NCI-H1436 (cell line): ENCODE data around the gene DYRK1B.
"Not testable (repeated sequence)": the region's sequence is repeated elsewhere in the genome, so short reads cannot be mapped to it uniquely, and the experiment has no call there.

Experiments used
- DNase-seq: peaks from one replicate; lab custom pipeline; 2025; lab: John Stamatoyannopoulos, UW

Gene DYRK1B

DNA sequence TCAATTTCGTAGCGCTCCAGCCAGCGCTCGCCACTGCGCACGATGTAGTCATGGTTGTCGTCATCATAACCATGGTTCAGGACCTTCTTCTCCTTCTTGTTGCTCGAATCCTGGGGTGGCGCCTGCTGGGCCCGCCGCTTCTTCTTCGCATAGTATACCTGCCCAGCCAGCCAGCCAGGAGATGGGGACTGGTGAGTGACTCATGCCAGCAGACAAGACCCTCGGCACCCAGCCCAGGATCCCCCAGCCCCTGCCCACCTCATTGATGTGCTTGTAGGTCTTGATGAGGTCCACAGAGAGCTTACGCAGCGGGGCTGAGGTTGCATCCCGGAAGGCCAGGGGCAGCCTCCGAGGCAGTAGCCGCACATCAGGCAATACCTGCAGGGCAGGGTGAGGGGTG, 3.6 kb downstream of the DYRK1B start:
- no peak for DNase-seq

DNA sequence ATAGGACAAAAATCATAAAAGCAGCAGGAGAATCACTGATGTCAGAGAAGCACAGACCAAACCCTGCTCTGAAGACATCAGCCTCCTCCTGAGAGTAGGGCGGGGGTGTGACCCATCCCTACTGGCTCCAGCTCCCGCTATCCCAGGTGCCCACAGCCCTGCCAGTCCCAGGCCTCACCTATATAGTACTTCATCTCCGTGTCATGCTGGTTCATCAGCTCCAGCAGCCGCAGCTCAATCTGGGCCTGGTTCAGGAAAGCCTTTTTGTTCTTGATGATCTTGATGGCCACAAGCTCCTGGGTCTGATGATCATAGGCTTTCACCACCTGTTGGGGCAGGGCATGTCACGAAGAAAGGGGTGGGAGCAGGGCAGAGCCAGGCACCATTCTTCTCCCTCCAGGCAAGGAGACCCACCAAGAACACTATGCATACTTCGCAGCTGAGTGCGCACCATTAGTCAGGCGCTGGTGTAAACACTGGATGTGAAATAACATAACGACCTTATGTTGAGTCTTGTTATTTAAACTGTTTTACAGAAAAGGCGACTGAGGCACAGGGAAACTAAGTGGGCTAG, 4.2 kb downstream of the DYRK1B start:
- no peak for DNase-seq

DNA sequence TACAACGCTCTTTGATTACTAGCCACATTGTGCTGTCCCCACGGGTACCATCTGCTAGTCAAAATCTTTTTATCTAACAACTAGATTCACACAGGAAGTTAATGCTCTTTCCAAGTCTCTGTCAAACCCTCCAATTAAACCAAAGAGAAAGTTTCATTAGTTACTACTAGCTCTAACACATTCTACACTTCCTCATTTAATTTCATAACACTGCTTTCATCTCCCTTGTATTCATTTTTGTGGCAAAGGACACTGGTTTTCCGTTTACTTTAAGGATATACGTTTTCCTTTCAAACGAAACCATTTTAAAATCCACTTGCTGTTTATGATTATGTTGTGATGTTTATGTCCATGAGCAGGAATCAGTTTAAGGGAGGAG, 5.3 kb downstream of the DYRK1B start:
- DNase-seq: no peak

DNA sequence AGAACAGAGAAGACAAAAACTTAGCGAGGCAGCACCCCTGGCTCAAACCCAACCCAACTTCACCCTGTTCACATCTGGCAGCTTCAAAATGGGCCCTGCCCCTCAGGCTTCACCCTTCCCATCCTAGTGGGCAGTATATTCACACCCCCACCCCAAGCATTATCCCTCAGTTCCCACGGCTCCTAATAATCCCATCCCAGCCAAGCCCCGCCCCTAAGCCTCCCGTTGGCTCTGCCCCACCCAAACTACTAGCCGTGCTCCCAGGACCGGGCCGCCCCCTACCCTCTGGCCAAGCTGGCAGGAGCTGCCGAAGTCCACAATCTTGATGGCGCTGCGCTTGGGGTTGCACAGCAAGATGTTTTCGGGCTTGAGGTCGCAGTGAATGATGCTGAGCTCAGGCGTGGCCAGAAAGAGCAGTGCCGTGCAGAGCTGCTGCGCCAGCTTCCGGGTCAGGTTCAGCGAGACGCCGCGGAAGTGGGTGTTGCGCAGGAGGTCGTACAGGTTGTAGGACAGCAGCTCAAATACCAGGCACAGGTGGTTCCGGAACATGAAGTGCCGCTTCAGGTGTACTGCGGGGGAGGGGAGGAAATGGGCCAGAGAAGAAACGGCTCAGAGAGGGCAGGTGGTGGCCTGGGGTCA, 5.8 kb downstream of the DYRK1B start:
- no peak for DNase-seq

DNA sequence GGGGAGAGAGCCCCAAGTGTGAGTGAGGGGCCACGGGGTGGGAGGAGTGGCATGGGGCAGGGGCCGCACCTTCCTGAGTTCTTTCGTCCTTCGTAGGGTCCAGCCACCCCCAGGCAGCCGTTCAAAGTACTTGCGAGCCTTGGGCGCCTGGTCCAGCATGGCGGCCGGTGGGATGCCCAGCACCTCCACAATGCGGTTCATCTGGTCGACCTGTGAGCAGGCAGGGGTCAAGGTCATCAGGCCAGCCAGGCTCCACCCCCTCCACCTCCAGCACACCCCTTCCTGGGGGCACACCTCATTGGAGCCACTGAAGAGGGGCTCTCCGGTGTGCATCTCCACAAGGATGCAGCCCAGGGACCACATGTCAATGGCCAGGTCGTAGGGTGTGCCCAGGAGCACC, 6.7 kb downstream of the DYRK1B start:
- DNase-seq: no peak

DNA sequence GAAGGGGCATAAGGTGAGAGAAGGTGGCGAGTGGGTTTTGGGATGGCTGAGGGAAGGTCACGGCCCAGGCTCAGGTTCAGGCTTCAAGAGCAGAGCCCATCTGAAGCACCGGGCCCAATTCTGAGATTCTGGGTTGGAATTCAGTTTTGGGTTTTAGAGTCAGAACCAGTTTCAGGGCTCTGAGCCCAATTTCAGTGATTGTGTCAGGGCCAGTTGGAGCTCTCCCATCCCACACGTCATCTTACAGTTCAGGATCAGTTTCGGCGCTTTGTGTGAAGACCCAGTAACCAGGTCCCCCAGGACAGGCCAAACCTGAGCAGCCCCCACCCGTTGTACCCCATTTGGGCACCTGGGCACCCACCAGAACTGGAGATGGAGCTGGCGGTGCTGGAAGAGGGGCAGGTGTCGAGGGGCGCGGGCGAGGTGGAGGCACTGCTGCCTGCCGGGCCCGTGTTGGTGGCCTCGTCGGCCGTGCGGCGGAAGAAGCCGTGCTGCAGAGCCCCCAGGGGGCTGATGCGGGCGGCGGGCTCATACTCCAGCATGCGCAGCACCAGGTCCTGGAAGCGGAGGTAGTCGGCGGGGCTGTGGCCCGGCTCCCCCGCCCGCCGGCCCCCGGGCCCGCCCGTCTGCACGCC, 7.5 kb downstream of the DYRK1B start:
- DNase-seq: no peak

DNA sequence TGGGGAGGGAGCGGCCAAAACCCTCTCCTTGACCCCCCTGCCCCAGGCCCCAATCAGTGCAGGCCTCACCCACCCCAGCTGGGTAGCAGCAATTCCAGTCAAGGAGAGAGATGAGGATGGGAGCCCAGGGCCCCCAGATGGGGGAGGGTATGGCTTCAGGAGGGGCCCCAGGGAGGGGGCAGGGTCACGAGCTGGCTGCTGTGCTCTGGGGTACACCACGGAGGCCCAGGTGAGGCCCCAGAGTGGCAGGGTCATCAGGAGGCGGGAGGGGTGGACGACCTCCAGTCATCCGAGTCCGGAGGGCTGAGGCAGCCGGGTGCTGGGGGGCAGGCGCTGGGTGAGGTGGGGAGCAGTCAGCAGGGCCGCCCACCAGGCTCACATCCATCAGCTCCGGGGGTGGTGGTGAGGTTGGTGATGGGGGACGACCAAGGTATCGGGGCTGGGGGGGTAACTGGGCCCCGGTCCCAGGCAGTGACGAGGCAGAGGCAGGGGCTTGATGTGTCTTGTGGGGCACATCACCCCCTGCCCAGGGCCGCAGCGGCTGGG, 8.4 kb downstream of the DYRK1B start:
- no peak for DNase-seq

DNA sequence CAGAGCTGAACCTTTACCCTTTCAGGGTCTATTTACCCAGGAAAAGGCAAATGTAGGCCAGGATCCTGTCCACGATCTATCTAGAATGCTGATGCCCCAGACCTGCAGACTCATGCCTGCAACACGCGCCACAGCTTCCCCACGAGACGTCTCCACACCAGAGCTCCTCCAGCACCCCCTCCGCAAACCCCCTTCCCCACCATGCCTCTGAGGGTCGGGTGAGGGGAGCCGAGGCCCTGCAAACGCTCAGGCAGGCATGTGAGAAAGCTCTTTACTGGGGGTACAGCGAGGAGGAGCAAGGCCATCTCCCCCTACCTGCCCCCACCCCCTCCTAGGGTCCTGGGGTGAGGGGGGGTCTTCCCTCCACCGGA, 8.9 kb downstream of the DYRK1B start:
- no peak for DNase-seq

DNA sequence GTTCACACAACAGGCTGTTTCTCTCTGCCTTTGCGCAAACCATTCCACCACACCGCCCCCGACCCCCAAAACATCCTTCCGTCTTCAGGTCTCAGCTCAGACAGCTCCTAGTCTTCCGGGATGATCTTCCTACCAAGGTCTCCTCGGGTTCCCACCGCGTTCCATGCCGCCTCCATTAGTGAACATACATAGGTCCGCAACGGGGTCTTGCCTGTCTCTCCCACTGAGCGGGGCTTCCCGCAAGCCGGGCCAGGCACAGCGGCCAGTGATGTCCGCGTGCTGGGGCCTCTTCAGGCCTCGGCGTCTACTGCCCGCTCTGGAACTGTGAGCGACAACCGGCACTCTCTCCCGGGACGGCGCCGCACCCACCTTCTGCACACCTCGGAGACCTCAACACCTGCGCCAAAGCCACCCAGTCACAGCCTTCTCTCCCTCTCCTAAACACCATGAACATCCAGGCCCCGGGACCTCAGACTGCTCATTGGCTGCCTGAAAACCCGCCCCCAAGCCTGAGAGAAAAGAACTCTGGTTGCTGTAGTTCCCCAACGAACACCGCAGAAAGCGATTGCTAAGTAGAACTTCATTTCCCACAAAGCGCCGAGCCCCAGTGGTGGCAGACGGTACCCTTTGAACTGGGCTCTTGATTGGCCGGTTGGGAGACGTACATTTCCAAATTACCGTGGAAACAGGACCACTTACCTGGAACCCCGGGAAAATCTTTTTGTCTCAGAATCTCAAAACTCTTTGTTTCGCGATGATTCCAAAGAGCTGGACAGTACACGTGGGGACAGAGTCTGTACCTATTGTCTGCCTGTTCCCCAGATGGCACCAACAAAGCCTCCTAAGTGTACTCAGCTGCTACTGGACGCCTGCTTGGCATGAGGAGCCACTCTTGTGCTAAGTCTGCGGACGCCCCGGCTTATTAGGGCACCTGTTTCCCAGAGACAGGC, 9.5 kb downstream of the DYRK1B start:
- peak; percentile 93 for DNase-seq

DNA sequence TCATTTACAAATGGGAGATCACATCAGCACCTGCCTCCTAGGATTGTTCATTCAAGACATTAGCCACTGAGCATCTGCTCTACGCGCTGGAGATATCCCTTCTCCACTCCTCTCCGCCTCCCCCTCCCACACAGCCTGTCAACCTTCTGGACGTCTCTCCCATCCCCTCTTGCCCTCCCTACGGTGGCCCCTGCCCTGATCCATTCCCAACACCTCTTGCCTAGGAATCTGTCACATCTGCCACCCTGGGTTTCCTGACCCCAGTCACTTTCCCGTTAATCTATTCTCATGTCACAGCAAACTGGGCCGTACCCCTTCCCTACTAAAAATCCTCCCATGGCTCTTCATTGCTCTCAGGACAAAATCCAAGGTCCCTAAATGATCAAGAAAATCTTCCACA, 10.3 kb downstream of the DYRK1B start:
- no peak for DNase-seq

DNA sequence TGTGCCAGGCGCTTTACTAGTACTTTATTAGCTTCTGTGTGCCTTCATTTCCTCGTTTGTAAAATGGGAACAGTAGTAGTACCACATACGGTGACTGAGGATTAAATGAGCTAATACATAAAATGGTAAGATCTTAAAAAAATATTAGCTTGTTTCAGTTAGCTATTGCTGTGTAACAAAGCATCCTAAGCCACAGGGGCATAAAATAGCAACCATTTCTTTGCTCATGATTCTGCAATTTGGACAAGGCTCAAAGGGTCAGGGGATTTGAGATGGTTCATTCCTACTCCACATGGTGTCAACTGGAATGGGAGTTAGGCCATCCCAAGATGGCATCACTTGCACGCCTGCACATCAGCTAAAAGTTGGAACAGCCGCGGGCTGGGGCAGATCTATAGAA, 13.3 kb downstream of the DYRK1B start:
- no peak for DNase-seq

DNA sequence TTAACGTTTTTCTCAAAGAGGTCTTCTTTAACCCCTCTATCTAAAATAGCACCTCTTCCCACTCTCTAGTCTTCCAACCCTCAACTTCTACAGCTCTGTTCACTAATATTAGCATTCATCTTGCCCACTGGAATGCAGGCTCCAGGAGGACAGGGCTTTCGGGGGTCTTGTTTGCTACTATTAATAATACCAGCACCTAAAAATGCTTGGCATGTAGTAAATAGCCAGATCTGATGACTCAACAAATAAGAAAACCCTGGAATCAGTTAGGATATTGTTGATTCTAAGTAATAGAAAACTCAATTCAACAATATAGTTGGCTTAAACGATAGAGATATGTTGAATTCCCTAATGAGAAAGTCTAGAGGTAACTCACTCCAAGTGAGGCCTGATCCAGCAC, 14.2 kb downstream of the DYRK1B start:
- no peak for DNase-seq

DNA sequence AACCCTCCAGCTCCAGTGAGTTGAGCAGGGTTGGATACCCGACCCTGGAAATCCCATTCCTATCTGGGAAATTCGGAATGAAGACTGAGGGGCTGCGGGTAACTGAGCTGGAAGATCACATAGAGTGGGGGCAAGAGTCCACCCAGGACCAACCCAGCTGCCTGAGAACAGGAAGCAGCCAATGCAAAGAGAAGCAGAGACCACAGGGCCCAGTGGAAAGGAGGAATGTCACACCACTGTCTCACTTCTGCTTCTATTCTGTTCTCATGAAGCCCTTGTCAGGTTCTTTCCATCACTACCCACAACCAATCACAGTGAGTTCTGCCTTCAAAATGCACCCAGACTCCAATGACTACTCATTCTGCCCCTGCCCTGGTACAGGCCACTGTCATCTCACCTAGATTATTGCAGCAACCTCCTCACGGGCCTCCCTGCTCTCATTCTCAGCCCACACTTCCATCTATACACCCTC, 15.3 kb downstream of the DYRK1B start:
- no peak for DNase-seq

DNA sequence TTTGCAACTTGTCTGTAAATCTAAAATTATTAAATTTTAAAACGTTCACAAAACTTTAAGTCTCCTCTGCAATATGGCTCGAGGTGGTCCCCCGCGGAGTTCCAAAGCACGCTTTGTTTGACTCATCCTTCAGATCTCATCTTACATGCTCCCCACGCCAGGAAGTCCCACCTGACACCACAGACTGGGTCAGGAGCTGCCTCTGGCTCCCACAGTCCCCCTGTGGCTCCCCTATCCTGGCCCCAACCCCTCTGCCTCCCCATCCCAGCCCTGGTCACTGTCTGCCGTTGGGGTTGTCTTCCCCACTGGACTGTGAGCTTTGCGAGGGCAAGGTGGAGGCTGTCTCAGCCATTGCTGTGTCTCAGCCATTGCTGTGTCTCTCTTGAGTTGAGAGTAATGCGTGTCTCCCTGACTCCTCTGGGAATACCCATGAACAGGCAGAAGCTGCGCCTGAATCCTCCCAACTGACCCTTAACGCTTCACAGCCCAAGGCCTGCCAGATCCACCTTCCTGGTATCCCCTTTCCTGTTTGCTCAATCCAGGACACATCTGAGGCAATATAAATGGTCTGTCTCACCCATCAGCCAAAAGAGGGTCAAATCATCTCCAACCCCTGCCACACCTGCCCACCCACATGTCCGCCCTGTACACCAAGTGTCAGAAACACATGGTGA, 15.9 kb downstream of the DYRK1B start:
- DNase-seq: no peak

DNA sequence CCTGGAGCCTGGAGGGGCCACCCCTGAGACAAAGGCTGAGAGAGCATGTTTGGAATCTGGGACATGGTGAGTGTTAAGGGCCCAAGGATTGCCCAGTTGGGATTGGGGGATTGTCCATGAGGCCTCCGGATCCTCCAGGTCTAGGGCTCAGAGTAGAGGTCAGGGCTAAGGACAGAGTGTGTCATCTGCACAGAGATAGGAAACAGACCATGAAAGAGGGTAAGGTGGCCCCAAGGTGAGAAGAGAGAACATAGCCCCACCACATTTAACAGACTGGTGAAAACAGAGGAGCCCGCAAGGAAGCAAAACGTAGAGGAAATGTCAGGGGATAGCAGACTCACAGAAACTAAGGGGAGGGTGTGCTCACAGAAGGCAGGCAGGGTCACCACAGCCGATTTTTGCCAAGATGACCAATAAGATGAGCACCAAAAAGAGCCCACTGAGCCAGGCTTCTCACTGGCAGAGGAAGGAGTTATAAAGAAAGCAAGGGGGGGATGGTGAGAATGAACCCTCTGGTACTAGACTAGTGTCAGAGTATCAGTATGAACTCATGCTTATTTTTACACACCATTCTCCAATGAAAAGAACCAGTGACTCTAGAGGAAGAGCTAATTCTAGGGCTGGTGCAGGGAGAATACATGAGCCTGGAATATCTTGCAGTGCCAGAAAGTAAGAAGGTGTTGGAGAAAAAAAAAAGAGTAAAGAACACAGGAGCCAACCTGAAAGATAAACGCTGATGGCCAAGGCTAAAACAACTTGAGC, 17.5 kb downstream of the DYRK1B start:
- no peak for DNase-seq

DNA sequence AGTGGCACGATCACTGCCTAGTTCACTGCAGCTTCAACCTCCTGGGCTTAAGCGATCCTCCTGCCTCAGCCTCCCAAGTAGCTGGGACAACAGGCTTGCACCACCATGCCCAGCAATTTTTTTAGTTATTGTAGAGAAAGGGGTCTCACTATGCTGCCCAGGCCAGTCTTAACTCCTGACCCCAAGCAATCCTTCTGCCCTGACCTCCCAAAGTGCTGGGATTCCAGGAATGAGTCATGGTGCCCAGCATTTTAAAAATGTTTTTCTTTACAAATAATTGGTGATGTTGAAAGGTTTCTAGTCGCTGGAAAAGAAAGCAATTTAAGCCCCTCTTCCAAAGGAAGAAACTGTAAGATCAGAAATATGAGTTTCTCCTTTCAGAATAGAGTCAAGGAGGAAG, 19.4 kb downstream of the DYRK1B start:
- no peak for DNase-seq

DNA sequence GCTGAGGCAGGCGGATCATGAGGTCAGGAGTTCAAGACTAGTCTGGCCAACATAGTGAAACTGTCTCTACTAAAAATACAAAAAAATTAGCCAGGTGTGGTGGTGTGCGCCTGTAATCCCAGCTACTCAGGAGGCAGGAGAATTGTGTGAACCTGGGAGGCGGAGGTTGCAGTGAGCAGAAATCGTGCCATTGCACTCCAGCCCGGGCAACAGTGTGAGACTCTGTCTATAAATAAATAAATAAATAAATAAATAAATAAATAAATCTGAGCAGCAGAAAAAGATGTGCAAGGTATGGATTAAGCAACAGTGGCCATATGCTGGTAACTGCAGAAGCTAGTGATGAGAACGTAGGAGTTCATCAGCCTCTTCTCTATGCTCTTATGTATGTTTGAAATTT, 19.9 kb downstream of the DYRK1B start:
- DNase-seq: not testable (repeated sequence)

DNA sequence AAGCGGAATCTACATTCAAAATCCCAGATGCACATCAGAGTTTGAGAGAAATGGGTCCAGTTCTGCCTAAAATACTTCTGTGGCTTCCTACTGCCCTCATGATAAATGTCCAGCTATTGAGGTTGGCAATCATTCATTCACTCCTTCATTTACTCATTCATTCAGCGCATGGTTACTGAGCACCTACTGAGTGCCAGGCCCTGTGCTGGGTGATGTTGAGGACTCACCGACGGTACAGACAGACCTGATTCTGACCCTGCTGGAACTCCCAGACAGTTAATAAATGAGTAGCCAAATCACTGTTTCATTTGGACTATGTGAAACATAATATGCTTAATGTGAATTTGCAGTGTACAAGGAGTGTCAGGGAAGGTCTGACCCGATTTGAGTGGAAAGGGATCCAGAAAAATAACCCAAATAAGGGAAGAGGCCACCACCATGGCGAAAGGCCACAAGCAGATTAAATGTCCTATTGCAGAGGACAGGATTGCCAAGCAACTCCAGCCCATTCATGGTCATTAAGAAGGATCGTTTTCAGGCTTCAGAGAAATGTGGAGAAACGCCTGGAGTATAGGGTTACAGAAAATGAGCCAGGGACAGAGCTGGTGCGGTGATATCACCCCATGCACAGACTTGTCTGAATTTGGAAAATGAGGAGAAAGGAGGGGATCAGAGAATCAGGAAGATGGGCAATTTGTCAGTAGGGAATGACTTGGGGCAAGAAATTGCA, 20.5 kb downstream of the DYRK1B start:
- no peak for DNase-seq

DNA sequence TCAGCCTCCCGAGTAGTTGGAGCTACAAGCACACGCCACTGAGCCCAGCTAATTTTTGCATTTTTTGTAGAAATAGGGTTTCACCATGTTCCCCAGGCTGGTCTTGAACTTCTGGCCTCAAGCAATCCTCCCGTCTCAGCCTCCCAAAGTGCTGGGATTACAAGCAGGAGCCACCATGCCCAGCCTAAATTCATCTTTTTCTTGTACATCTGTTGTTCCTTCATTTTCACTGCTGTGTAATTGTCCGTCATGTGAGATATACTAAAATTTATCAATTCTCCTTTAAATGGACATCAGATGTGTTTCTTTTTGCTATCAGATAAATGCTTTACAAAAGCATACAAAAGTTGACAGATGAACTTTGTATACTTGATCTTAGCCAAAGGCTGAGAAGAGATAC, 22.9 kb downstream of the DYRK1B start:
- DNase-seq: no peak

DNA sequence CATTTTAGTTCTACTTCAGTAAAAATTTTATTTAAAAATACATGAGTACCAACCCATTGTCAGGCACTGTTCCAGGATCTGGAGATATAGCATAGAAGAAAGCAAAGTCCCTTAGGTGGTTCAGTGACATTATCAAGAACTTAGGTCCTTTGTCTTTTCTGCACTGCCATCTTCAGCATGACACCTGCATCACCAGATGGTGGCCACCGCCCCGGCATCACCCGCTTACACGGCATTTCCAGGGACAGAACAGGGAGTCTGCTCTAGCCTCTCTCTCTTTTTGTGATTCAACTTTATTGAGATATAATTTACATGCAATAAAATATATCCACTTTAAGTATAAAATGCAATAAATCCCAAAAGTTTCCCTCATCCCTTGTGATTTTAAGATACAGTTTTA, 23.5 kb downstream of the DYRK1B start:
- no peak for DNase-seq
